ENCODE results near the gene ITPK1. TPM values are rescaled to one million over a fixed set of nuclear protein-coding genes. Genes with fewer than 3 reads are reported as not detected.

Gene ITPK1
- total and polyA plus RNA-seq, 7 experiments from 2014 or later = 10.2 to 71.8 (median 21.3) TPM

- Mint-ChIP-seq H3K9me3 (no peaks in the 10 kb centered on the region), H3K4me3 (no peak overlapping the region), H3K27me3 (no peaks in the 10 kb centered on the region), H3K4me1 (peaks cover 0 to 4% (median 0%) of the 10 kb centered on the region in 7 donors), H3K27ac (no peak overlapping the region), H3K36me3 (peaks cover 0 to 14% (median 4%) of the 10 kb centered on the region in 5 donors)
- Histone ChIP-seq H3K9me3 (ENCODE audit: control insufficient read depth in 2 of 3, low read length in 3 of 3) (no peaks in the 10 kb centered on the region), H3K27ac (ENCODE audit: low read depth, low read length) (no peak overlapping the region), H3K27me3 (ENCODE audit: control insufficient read depth in 2 of 2, insufficient read depth in 2 of 2, low read length in 2 of 2) (no peaks in the 10 kb centered on the region), H3K4me3 (ENCODE audit: low read length) (no peak overlapping the region), H3K36me3 (ENCODE audit: control insufficient read depth in 2 of 3, insufficient read depth in 3 of 3, low read length in 3 of 3) (peaks cover 0 to 6% (median 0%) of the 10 kb centered on the region in 3 experiments), H3K4me1 (ENCODE audit: control insufficient read depth in 2 of 2, insufficient read depth in 2 of 2, low read length in 2 of 2) (no peaks in the 10 kb centered on the region)
- intact Hi-C loops (cut with micrococcal nuclease) = no loop called here
- no peak for DNase-seq
- CTCF ChIA-PET = no interaction called here
- POLR2A ChIA-PET = no interaction called here
- ATAC-seq = no peak
Measured at GRCh38 chr14:92934196-92935085, 181.3 kb downstream of the ITPK1 start.

- H3K9me3 ChIP-seq (ENCODE audit: control insufficient read depth in 2 of 3, low read length in 3 of 3) = no peaks in the 10 kb centered on the region
- ChIA-PET POLR2A (no interaction called here), CTCF (no interaction called here)
- H3K27ac ChIP-seq (ENCODE audit: low read depth, low read length) = no peak overlapping the region
- no peaks in the 10 kb centered on the region for H3K4me1 ChIP-seq (ENCODE audit: control insufficient read depth in 2 of 2, insufficient read depth in 2 of 2, low read length in 2 of 2)
- no peak overlapping the region for H3K4me3 ChIP-seq (ENCODE audit: low read length)
- H3K36me3 Mint-ChIP-seq = peaks cover 0 to 14% (median 4%) of the 10 kb centered on the region in 5 donors
- ATAC-seq = no peak
- no peaks in the 10 kb centered on the region for H3K27me3 ChIP-seq (ENCODE audit: control insufficient read depth in 2 of 2, insufficient read depth in 2 of 2, low read length in 2 of 2)
- H3K36me3 ChIP-seq (ENCODE audit: control insufficient read depth in 2 of 3, insufficient read depth in 3 of 3, low read length in 3 of 3) = peaks cover 0 to 6% (median 0%) of the 10 kb centered on the region in 3 experiments
- peaks cover 0 to 4% (median 0%) of the 10 kb centered on the region in 7 donors for H3K4me1 Mint-ChIP-seq
- no peaks in the 10 kb centered on the region for H3K9me3 Mint-ChIP-seq
- no peak overlapping the region for H3K4me3 Mint-ChIP-seq
- intact Hi-C loops (cut with micrococcal nuclease) = no loop called here
- no peak overlapping the region for H3K27ac Mint-ChIP-seq
- no peaks in the 10 kb centered on the region for H3K27me3 Mint-ChIP-seq
- no peak for DNase-seq
Measured at GRCh38 chr14:92933481-92933880, 182.2 kb downstream of the ITPK1 start.

- Histone ChIP-seq H3K27ac (ENCODE audit: low read depth, low read length) (no peak overlapping the region), H3K27me3 (ENCODE audit: control insufficient read depth in 2 of 2, insufficient read depth in 2 of 2, low read length in 2 of 2) (no peaks in the 10 kb centered on the region), H3K9me3 (ENCODE audit: control insufficient read depth in 2 of 3, low read length in 3 of 3) (no peaks in the 10 kb centered on the region), H3K4me1 (ENCODE audit: control insufficient read depth in 2 of 2, insufficient read depth in 2 of 2, low read length in 2 of 2) (no peaks in the 10 kb centered on the region), H3K4me3 (ENCODE audit: low read length) (no peak overlapping the region), H3K36me3 (ENCODE audit: control insufficient read depth in 2 of 3, insufficient read depth in 3 of 3, low read length in 3 of 3) (peaks cover 0 to 6% (median 0%) of the 10 kb centered on the region in 3 experiments)
- Mint-ChIP-seq H3K4me3 (no peak overlapping the region), H3K27ac (no peak overlapping the region), H3K9me3 (no peaks in the 10 kb centered on the region), H3K27me3 (no peaks in the 10 kb centered on the region), H3K4me1 (peaks cover 0 to 4% (median 0%) of the 10 kb centered on the region in 7 donors), H3K36me3 (peaks cover 0 to 9% (median 4%) of the 10 kb centered on the region in 5 donors)
- ATAC-seq (no peak), DNase-seq (no peak)
- ChIA-PET POLR2A (no interaction called here), CTCF (interaction anchor here (0.6 kb wide), 1 partner anchor 231 kb away, joined by 3 read pairs; no protein-coding TSS in a partner anchor)
- intact Hi-C loops (cut with micrococcal nuclease) = no loop called here
Measured at GRCh38 chr14:92932448-92933395, 183.0 kb downstream of the ITPK1 start.

GRCh38 chr14:92931681-92932447 lies 183.9 kb downstream of the ITPK1 start:
- Mint-ChIP-seq H3K4me3 (no peak overlapping the region), H3K27ac (no peak overlapping the region)

GRCh38 chr14:92930737-92931602 lies 184.8 kb downstream of the ITPK1 start:
- POLR2A ChIA-PET = no interaction called here
- Histone ChIP-seq H3K9me3 (ENCODE audit: control insufficient read depth in 2 of 3, low read length in 3 of 3) (no peaks in the 10 kb centered on the region), H3K36me3 (ENCODE audit: control insufficient read depth in 2 of 3, insufficient read depth in 3 of 3, low read length in 3 of 3) (peaks cover 0 to 3% (median 0%) of the 10 kb centered on the region in 3 experiments), H3K27ac (ENCODE audit: low read depth, low read length) (no peak overlapping the region), H3K27me3 (ENCODE audit: control insufficient read depth in 2 of 2, insufficient read depth in 2 of 2, low read length in 2 of 2) (no peaks in the 10 kb centered on the region), H3K4me3 (ENCODE audit: low read length) (no peak overlapping the region), H3K4me1 (ENCODE audit: control insufficient read depth in 2 of 2, insufficient read depth in 2 of 2, low read length in 2 of 2) (no peaks in the 10 kb centered on the region)
- no peaks in the 10 kb centered on the region for H3K27me3 Mint-ChIP-seq
- no peak overlapping the region for H3K27ac Mint-ChIP-seq
- H3K9me3 Mint-ChIP-seq = no peaks in the 10 kb centered on the region
- no peak overlapping the region for H3K4me3 Mint-ChIP-seq
- intact Hi-C loops (cut with micrococcal nuclease) = no loop called here
- peaks cover 0 to 4% (median 0%) of the 10 kb centered on the region in 7 donors for H3K4me1 Mint-ChIP-seq
- DNase-seq = no peak
- H3K36me3 Mint-ChIP-seq = peaks cover 0 to 4% (median 0%) of the 10 kb centered on the region in 5 donors
- no peak for ATAC-seq
- CTCF ChIA-PET = interaction anchor here (0.6 kb wide), 1 partner anchor 328 kb away, joined by 3 read pairs; no protein-coding TSS in a partner anchor

More at GRCh38 chr14:92931681-92932447, 183.9 kb downstream of the ITPK1 start:
- Histone ChIP-seq H3K36me3 (ENCODE audit: control insufficient read depth in 2 of 3, insufficient read depth in 3 of 3, low read length in 3 of 3) (peaks cover 0 to 6% (median 0%) of the 10 kb centered on the region in 3 experiments), H3K27me3 (ENCODE audit: control insufficient read depth in 2 of 2, insufficient read depth in 2 of 2, low read length in 2 of 2) (no peaks in the 10 kb centered on the region), H3K9me3 (ENCODE audit: control insufficient read depth in 2 of 3, low read length in 3 of 3) (no peaks in the 10 kb centered on the region), H3K4me3 (ENCODE audit: low read length) (no peak overlapping the region), H3K4me1 (ENCODE audit: control insufficient read depth in 2 of 2, insufficient read depth in 2 of 2, low read length in 2 of 2) (no peaks in the 10 kb centered on the region), H3K27ac (ENCODE audit: low read depth, low read length) (no peak overlapping the region)
- Mint-ChIP-seq H3K36me3 (peaks cover 0 to 5% (median 3%) of the 10 kb centered on the region in 5 donors), H3K4me1 (peaks cover 0 to 4% (median 0%) of the 10 kb centered on the region in 7 donors), H3K27me3 (no peaks in the 10 kb centered on the region), H3K9me3 (no peaks in the 10 kb centered on the region)
- intact Hi-C loops (cut with micrococcal nuclease) = no loop called here
- ChIA-PET POLR2A (no interaction called here), CTCF (interaction anchor here (0.6 kb wide), 1 partner anchor 329 kb away, joined by 3 read pairs; no protein-coding TSS in a partner anchor)
- DNase-seq (no peak), ATAC-seq (no peak)
